HG03457 (cell line): ENCODE results near the gene RAVER2.

Experiments used
- ATAC-seq: cut with Tn5 transposase; IDR thresholded peaks from one replicate; pipeline ENCODE4 v1.9.1; 2021; ENCODE audit warnings: moderate number of reproducible peaks; ENCODE audit not compliant: unreplicated experiment

RAVER2 gene

DNA sequence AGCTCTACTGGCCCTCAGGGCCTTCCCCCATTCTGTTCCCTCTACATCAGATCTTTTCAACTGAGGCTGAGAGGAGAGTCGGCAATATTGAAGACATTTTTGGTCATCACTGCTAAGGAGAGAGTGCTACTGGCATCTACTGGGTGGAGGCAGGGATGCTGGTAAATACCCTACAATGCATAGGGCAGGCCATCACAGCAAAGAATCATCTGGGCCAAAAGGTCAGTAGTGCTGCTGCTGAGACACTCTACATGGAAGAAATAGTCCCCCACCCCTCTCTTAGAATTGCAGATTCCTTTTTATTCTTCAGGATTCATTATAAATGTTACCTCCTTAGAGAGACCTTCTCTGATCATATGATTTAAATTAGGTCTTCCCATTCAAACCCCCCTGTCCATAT, 127.2 kb downstream of the RAVER2 start:
- ATAC-seq: no peak

DNA sequence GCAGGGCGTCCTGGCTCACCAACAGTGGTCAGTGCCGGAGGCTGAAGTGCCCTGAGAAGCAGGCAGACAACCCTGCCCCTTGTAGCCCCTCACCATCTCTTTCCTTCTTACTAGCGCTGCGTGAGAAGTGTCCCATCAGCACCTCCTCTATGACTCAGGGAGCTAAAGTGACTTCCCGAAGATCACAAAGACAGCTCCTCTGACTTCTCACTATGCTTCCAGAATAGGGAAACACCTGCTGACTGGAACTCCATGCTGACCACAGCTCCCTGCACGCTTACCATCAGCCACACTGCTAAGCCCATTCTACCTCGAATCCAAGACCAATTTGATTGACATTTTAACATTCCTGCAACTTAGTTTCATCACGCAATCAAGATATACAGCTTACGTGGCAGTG, 128.7 kb downstream of the RAVER2 start:
- ATAC-seq: no peak

DNA sequence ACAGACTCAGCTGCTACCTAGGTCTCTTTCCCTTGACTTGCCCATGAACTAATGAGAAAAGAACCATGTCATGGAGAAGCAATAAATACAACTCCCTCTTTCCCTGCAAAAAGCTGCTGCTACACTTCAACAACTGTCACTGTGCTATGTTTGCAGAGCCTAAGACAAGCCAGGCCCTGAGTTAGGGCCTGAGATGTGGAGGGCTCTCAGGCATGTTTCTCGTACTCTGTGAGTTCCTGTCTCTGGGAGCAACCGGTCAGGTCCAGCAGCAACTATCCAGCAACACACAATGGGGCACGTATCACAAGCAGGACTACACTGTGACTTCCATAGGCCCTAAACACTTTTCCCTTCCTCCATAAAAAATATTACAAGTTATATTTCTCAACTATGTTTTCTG, 129.8 kb downstream of the RAVER2 start:
- no peak for ATAC-seq

DNA sequence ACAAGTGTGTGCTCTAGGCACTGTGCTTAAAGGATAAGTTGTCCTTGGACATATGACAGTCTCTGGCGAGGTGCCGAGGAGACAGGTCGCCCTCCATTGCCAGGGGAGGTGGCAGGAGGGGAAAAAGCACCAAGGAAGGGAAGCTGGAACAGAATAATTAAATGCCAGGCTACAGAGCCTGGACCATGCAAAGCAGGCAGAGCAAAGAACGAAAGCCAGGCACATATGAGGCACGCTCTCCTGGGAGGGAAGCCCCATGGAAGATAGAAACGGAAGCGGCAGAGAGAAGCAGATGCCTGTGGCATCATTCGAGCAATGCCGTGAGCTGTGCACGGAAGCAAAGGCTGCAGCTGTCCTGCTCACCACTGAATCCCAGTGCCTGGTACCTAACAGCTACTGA, 130.2 kb downstream of the RAVER2 start:
- ATAC-seq: no peak

DNA sequence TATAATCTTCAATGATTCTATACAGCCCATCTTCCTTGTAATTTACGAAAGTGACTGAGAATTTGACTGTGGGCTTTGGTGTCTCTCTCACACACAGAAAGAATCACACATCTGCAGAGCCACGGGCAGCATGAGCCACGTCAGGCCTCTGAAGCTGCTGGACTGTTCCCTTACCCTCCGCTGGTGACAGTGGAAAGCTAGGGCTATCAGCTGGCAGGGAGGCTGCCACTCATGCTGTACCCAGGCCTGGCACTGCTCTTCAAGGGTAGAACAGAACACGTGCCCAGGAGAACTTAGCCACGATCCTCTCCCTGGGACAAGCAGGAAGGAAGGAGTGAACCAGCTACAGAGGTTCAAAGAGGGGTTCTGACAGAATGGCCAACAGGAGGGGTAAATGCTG, 130.7 kb downstream of the RAVER2 start:
- ATAC-seq: no peak

DNA sequence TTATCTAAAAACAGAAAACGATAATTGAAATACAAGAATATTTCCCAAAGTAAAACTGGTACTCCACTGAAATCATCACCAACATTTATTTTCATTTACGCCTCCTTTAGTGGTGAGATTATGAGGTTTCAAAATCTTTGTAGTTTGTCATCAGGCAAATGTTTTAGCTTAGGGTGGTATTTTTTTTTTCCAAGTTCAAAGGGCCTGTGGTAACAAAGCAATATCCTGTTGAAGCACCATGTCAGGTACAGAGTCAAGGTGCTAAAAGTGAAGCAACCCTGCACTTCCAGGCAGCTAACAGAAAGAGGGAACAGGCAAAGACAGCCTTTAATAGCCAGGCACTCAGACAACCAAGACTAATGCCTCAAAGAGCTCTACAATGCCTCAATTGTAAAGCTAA, 132.3 kb downstream of the RAVER2 start:
- no peak for ATAC-seq

DNA sequence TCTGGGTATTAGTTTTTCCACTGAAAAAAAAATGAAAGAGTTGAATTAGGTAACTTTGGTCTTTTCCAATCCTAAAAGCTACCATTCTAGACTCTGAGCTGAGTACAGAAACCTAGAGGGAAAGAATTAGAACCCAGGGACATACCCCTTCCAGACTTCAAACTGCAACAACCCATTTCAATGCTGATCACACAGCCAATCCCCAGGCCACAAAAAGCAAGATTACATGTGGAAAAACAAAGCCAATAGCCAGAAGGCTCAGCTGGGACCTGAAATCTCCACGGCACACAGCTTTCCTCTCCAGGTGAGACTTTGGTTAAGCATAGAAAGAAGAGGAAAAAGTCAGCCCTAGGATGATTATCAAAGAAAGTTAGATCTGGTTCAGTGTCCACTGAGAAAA, 132.7 kb downstream of the RAVER2 start:
- no peak for ATAC-seq

DNA sequence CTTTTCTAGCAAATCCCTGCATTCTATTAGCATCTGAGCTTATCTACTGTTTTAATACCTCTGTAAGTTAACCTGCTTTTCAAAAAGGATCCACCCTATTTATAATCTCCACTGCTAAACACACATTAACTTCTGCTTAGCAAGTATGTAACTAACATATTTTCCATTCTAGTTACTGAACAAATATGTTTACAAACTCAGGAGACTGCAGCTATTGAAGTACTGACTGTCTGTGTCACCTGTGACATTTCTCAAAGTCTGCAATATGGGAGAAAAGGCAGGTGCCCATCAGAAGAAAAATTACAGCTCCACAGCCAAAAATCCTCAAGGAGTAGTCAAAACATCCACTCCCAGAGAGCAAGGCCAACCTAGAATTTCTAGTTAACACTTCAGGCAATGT, 133.2 kb downstream of the RAVER2 start:
- no peak for ATAC-seq

DNA sequence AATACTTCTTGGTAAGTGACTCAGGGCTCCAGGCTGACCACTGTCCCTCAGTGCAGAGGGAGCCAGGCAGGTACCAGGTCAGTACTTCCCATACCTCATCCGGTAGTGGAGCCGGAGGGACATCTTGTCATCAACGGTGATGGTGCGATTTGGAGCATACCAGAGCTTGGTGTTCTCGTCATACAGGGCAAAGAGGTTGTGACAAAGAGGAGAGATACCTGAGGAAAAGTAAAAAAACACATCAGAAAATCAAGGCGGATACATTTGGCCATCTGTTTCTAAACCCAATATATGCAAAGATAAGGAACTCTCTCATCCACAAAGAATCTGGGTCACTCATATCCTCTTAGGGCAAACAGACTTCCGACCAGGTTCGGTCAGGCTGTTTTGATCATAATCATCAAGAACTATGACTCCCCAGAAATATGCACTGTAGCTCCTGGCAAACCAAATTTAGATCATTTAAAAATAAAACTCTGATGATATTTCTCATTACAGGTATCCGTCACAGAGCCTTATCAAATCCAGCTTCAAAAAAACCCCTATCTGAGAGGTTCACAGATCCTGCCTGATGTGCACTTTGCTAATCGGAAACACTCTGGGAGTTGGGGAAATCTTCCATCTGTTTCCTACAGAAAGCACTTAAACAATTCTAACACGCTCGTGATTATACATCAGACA, 134.2 kb downstream of the RAVER2 start:
- no peak for ATAC-seq

DNA sequence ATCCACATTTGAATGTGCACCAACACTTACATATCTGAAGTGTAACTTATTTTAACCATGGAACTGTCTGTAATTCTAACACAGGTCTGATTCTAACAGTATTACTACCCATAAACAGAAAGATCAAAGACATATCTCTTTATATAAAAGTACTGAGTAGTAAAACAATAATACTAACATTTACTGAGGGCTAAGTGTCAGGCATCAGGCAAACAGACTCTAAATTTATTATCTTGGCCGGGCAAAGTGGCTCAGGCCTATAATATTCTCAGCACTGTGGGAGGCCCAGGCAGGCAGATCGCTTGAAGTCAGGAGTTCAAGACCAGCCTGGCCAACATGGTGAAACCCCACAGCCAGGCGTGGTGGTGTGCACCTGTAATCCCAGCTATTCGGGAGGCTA, 135.6 kb downstream of the RAVER2 start:
- ATAC-seq: no peak

DNA sequence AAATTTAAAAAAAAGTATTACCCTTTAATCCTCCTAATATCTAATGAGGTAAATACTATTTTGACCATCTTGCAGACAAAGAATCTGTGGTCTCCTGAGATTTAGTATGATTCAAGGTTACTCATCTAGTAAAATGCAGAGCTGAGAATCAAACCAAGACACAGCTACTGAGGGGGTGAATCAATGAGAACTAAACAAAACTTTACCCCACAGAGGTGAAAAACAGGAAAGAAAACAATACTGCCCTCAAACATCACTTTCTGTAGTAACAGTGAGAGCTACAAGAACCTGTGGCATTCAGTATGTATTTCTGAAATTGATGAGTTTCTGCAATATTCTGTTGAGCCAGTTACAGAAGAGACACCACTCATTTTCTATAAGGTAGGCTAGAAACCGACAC, 136.4 kb downstream of the RAVER2 start:
- no peak for ATAC-seq
